NCI-H2081 (cell line): ENCODE results near the gene IL17RC.
"Not testable (repeated sequence)": the region's sequence is repeated elsewhere in the genome, so short reads cannot be mapped to it uniquely, and the experiment has no call there.

Source experiments
- DNase-seq, 2 experiments: peaks; one replicate each; lab custom pipeline; 2025; lab: John Stamatoyannopoulos, UW

IL17RC gene

GRCh38 chr3:9916734-9917680, at the start of gene IL17RC:
Gene IL17RC, plus strand, starts transcription at chr3:9917098. Its CDS starts 218 bp downstream, at chr3:9917316.
- peak; percentile 68 to 70 for DNase-seq

GRCh38 chr3:9867106-9867505, 49.8 kb upstream of the IL17RC start:
- DNase-seq: no peak

- no peak for DNase-seq
These were observed 46.9 kb upstream of the IL17RC start for GRCh38 chr3:9869955-9870354.

- DNase-seq: no peak
These were observed 45.9 kb upstream of the IL17RC start for GRCh38 chr3:9870978-9871377.

GRCh38 chr3:9872067-9872466, 44.8 kb upstream of the IL17RC start:
- not testable (repeated sequence) for DNase-seq

GRCh38 chr3:9875448-9875847, 41.5 kb upstream of the IL17RC start:
- peak in 1 of 2 experiments; percentile 53 for DNase-seq

GRCh38 chr3:9876255-9876654, 40.6 kb upstream of the IL17RC start:
- not testable (repeated sequence) for DNase-seq

GRCh38 chr3:9876991-9877390, 39.9 kb upstream of the IL17RC start:
- DNase-seq: no peak

GRCh38 chr3:9878700-9879099, 38.2 kb upstream of the IL17RC start:
- no peak for DNase-seq

- no peak for DNase-seq
These were observed 36.9 kb upstream of the IL17RC start, which contains the start of gene CIDEC for GRCh38 chr3:9879830-9880549. Gene CIDEC, minus strand, starts transcription at chr3:9880253. Its CDS starts 1,767 bp downstream, at chr3:9878486.

GRCh38 chr3:9881441-9881840, 35.5 kb upstream of the IL17RC start:
- DNase-seq: no peak

GRCh38 chr3:9883706-9884554, 33.0 kb upstream of the IL17RC start:
- no peak for DNase-seq

GRCh38 chr3:9884555-9885165, 32.2 kb upstream of the IL17RC start:
- no peak for DNase-seq

- DNase-seq: no peak
These were observed 30.6 kb upstream of the IL17RC start for GRCh38 chr3:9886328-9886727.

GRCh38 chr3:9887480-9887879, 29.4 kb upstream of the IL17RC start:
- no peak for DNase-seq

GRCh38 chr3:9888540-9888939, 28.4 kb upstream of the IL17RC start:
- no peak for DNase-seq

GRCh38 chr3:9889405-9889804, 27.5 kb upstream of the IL17RC start:
- DNase-seq: no peak

- DNase-seq: peak; percentile 78
These were observed 26.4 kb upstream of the IL17RC start, which contains the start of gene JAGN1 for GRCh38 chr3:9890249-9891071. Gene JAGN1, plus strand, starts transcription at chr3:9890610. Its CDS starts 113 bp downstream, at chr3:9890723.

GRCh38 chr3:9891072-9891622, 25.8 kb upstream of the IL17RC start:
- DNase-seq: no peak

- DNase-seq: no peak
These were observed 23.2 kb upstream of the IL17RC start for GRCh38 chr3:9893739-9894138.
